Thyroid gland (tissue), 4 donors: ENCODE data around the gene ZCWPW1.

ENCODE experiments used
- CTCF ChIP-seq, 6 experiments: fragments of 200-600 bp in 3 of 6; fragments of 450-650 bp in 3 of 6; sonication (generic) in 3 of 6; IDR thresholded peaks; one replicate each; pipeline ENCODE4 v1.5.1; 2016 to 2019; ENCODE audit warnings: antibody characterized with exemption in 6 of 6, mild to moderate bottlenecking in 2 of 6, inconsistent platforms in 1 of 6, moderate library complexity in 1 of 6
- POLR2A ChIP-seq, 2 donors: fragments of 450-650 bp; IDR thresholded peaks; one replicate each; pipeline ENCODE4 v1.6.1; 2017; ENCODE audit warnings: antibody characterized with exemption in 2 of 2, mild to moderate bottlenecking in 2 of 2, moderate library complexity in 1 of 2

DNA sequence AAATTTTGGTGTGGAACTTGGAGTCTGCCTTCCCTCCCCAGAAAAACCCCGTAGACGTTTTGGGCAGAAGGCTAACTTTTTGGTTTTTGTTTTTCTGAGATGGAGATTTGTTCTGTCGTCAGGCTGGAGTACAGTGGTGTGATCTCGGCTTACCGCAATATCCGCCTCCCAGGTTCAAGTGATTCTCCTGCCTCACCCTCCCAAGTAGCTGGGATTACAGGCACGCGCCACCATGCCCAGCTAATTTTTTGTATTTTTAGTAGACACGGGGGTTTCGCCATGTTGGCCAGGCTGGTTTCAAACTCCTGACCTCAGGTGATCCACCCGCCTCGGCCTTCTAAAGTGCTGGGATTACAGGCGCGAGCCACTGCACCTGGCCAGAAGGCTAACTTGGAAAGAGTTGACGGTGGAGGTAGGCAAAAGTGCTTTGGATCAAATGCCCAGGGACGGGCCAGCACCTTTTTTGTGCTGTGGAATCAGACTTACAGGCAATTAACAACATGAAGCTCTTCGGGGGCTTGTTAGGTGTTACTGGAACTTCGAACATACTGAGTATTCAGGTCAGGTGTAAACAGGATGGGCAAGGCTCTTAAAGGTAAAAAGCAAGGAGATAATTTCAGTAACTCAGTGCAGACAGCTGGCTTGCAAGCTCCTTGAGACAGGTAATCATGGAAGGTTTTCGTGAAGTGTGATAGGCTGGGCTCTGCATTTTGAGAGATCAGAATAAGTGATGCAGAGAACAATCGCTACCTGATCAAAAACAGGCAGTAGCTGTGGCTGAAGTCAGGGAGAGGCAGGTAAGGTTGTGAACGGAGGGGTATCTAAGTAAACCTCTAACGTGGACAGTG is 6.0 kb upstream of the ZCWPW1 start:
- no peak for TF ChIP-seq CTCF (IDR thresholded peaks at IDR 0.05)
- no peak for TF ChIP-seq POLR2A (IDR thresholded peaks at IDR 0.05)
